SK-N-SH treated with all-trans-retinoic acid at 6 μM for 48 hours (cell line): ENCODE data around the gene PALB2.

Experiments used
- ARNTL ChIP-seq: fragments of 450-650 bp; formaldehyde crosslinking; IDR thresholded peaks from 2 replicates; pipeline ENCODE4 v1.5.0; 2020; ENCODE audit warnings: low read depth, mild to moderate bottlenecking, moderate library complexity, borderline replicate concordance
- BACH2 ChIP-seq: fragments of 250-450 bp; sonication (Bioruptor Pico); IDR thresholded peaks from 2 replicates; pipeline ENCODE4 v1.9.0; 2021; ENCODE audit warnings: mild to moderate bottlenecking, borderline replicate concordance
- CREB5 ChIP-seq: fragments of 250-450 bp; sonication (Bioruptor Pico); IDR thresholded peaks from 2 replicates; pipeline ENCODE4 v1.5.1; 2020; ENCODE audit warnings: low read depth, mild to moderate bottlenecking, moderate library complexity
- CSDC2 ChIP-seq: fragments of 250-450 bp; sonication (Bioruptor Pico); IDR thresholded peaks from 2 replicates; pipeline ENCODE4 v1.5.0; 2020; ENCODE audit warnings: mild to moderate bottlenecking, moderate library complexity
- GLIS3 ChIP-seq: fragments of 250-450 bp; sonication (Bioruptor Pico); IDR thresholded peaks from 2 replicates; pipeline ENCODE4 v1.5.0; 2020; ENCODE audit warnings: mild to moderate bottlenecking, moderate library complexity
- OSR1 ChIP-seq: fragments of 250-450 bp; sonication (Bioruptor Pico); IDR thresholded peaks from 2 replicates; pipeline ENCODE4 v1.8.0; 2022; ENCODE audit warnings: moderate library complexity, mild to moderate bottlenecking, inconsistent platforms
- POU6F1 ChIP-seq: fragments of 250-450 bp; sonication (Bioruptor Pico); IDR thresholded peaks from 2 replicates; pipeline ENCODE4 v1.8.0; 2021; ENCODE audit warnings: low read depth, mild to moderate bottlenecking, moderate library complexity, borderline replicate concordance
- TOX ChIP-seq: fragments of 250-450 bp; sonication (Bioruptor Pico); IDR thresholded peaks from 2 replicates; pipeline ENCODE4 v1.8.0; 2021; ENCODE audit warnings: mild to moderate bottlenecking, moderate library complexity, borderline replicate concordance
- ZFP3 ChIP-seq: fragments of 250-450 bp; sonication (Bioruptor Pico); IDR thresholded peaks from 2 replicates; pipeline ENCODE4 v1.5.0; 2020; ENCODE audit warnings: mild to moderate bottlenecking, moderate library complexity
- ZFP30 ChIP-seq: fragments of 450-650 bp; formaldehyde crosslinking; IDR thresholded peaks from 2 replicates; pipeline ENCODE4 v1.5.0; 2022; ENCODE audit warnings: mild to moderate bottlenecking, moderate library complexity
- ZNF70 ChIP-seq: fragments of 450-650 bp; formaldehyde crosslinking; IDR thresholded peaks from 2 replicates; pipeline ENCODE4 v1.5.0; 2020; ENCODE audit warnings: mild to moderate bottlenecking, moderate library complexity
- TF ChIP-seq, protein P1 (sequence below): fragments of 250-450 bp; sonication (Bioruptor Pico); IDR thresholded peaks from 2 replicates; pipeline ENCODE4 v1.5.0; 2020; ENCODE audit warnings: mild to moderate bottlenecking, moderate library complexity

DNA sequence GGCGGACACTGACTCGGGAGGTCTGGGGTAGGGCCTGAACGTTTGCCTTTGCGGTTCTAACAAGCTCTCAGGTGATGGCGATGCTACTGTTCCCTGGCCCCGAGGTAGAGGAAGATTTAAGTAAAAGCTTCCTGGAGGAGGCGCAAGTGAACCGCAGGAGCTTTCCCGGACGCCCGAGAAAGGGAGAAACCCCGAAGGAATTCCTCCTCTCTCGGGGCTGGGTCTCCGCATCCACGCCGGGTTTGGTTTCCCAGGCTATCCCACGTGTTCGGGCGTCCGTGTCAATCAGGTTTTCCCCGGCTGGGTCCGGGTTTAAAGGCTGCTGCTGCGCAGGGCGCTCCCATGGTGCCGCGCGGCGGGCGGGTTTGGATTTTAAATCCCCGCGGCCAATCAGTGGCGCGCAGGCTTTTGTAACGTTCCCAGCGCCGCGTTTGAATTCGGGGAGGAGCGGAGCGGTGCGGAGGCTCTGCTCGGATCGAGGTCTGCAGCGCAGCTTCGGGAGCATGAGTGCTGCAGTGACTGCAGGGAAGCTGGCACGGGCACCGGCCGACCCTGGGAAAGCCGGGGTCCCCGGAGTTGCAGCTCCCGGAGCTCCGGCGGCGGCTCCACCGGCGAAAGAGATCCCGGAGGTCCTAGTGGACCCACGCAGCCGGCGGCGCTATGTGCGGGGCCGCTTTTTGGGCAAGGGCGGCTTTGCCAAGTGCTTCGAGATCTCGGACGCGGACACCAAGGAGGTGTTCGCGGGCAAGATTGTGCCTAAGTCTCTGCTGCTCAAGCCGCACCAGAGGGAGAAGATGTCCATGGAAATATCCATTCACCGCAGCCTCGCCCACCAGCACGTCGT lies 37.5 kb upstream of the PALB2 start, which contains the start of gene PLK1:
- TF ChIP-seq CREB5 (no peak), ARNTL (no peak), TOX (no peak), GLIS3 (CRISPR knock-in tag) (no peak), ZFP3 (CRISPR knock-in tag) (no peak), ZFP30 (CRISPR knock-in tag) (no peak), CSDC2 (CRISPR knock-in tag) (no peak), POU6F1 (CRISPR knock-in tag) (no peak), ZNF70 (CRISPR knock-in tag) (no peak), BACH2 (CRISPR knock-in tag) (no peak), OSR1 (no peak)
- TF ChIP-seq, protein P1, sequence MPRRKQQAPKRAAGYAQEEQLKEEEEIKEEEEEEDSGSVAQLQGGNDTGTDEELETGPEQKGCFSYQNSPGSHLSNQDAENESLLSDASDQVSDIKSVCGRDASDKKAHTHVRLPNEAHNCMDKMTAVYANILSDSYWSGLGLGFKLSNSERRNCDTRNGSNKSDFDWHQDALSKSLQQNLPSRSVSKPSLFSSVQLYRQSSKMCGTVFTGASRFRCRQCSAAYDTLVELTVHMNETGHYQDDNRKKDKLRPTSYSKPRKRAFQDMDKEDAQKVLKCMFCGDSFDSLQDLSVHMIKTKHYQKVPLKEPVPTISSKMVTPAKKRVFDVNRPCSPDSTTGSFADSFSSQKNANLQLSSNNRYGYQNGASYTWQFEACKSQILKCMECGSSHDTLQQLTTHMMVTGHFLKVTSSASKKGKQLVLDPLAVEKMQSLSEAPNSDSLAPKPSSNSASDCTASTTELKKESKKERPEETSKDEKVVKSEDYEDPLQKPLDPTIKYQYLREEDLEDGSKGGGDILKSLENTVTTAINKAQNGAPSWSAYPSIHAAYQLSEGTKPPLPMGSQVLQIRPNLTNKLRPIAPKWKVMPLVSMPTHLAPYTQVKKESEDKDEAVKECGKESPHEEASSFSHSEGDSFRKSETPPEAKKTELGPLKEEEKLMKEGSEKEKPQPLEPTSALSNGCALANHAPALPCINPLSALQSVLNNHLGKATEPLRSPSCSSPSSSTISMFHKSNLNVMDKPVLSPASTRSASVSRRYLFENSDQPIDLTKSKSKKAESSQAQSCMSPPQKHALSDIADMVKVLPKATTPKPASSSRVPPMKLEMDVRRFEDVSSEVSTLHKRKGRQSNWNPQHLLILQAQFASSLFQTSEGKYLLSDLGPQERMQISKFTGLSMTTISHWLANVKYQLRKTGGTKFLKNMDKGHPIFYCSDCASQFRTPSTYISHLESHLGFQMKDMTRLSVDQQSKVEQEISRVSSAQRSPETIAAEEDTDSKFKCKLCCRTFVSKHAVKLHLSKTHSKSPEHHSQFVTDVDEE = no peak
